HG03558 (cell line): ENCODE data around the gene CCNG2.
A peak's percentile ranks its signal among the peaks of the same experiment; 100 is the strongest.

ENCODE experiments used
- ATAC-seq: cut with Tn5 transposase; IDR thresholded peaks from one replicate; pipeline ENCODE4 v1.9.1; 2021; ENCODE audit warnings: moderate number of reproducible peaks; ENCODE audit not compliant: unreplicated experiment; ENCODE audit errors: extremely low read depth

CCNG2 gene

GRCh38 chr4:77174426-77174825 is 17.4 kb downstream of the CCNG2 start:
- no peak for ATAC-seq

DNA sequence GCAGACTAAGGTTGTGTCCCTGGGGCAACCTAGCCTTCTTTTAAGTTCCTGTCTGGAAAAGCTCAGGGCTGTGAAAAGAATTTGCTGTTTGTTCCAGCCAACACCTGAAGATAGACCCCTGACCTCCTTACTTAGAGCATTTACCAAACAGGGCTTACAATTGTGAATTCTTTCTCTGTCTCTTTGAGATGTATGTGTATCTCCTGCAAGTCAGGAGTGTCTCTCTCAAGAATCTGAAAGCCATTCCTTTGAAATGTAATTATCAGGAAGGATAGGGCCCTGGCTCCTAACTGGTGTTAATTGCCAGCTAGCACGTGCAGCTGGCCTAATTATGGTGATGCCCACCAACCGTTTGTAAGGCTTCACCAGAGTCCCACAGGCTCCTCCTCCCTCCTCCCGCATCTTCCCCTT is 18.2 kb downstream of the CCNG2 start:
- ATAC-seq = no peak

DNA sequence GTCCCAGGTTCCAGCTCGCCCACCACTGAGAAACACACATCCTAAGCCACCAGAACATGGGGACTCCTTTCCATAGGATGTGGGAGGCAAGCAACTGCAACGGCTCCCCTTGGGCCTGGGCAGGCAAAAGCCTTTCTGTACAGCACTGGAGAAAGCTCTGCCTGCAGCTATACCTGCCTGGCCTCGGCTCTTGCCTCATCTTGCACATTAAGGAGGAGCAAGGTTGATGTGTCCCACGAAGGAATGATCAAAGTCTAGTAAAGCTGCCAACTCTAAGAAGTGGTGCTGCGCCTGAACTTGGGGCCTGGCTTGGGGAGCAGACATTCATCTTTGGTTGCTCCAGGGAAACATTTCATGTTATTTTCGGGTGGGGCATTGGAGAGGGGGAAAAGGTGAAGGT is 19.6 kb downstream of the CCNG2 start:
- no peak for ATAC-seq

DNA sequence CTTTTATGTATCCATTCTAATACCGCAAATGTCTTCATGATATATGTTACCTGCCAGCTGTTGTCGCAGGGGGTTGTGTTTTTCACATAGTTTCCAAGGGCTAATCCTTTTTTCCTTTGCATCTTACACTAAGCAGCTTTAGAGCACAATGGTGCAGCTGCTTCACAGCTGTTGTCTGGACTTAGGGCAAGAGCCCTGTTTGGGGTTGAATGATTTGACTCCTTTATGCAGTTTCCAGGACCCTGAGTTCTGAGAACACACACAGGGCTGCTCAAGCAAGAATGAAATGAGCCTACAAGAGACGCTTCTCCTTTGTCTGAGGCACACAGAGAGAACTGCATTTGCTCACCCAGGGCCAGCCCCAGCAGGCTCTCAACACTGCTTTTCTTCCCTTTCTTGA is 20.2 kb downstream of the CCNG2 start:
- no peak for ATAC-seq

DNA sequence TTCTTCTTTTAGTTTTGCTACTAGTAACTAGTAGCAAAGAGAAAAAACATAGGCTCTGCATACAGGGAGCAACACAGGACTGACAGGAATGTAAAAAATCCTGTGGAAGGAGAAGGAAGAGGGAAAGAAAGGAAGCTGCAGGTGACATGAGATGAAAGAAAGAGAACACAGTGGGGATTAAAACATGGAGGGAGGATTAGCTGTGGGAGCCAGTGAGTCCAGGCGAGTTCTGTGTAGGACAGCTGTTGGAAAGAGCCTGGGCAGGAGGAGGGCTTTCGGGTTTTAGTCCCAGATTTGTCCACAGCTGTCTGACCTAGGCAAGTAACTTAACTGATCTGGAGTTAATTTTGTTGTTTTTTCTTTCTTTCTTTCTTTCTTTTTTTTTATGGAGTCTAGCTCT is 21.6 kb downstream of the CCNG2 start:
- no peak for ATAC-seq

DNA sequence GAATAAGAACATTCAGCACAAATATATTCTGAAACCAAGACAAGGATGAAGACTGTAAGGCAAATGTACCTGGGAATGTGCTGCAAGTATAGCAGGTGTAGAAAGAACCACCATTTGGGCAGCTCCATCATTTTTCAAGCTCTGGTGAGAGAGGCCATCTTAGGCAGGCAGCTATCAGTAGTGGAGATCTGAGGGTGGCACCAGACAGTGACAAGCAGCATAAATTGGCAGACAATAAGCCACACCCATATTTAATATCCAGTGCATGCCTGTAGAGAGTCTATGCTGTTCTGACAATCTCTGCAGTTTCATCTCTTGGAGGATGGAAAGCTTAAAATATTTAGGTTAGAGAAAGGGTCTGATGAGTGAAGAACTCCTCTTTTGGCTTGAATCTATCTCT is 22.5 kb downstream of the CCNG2 start:
- ATAC-seq = no peak

DNA sequence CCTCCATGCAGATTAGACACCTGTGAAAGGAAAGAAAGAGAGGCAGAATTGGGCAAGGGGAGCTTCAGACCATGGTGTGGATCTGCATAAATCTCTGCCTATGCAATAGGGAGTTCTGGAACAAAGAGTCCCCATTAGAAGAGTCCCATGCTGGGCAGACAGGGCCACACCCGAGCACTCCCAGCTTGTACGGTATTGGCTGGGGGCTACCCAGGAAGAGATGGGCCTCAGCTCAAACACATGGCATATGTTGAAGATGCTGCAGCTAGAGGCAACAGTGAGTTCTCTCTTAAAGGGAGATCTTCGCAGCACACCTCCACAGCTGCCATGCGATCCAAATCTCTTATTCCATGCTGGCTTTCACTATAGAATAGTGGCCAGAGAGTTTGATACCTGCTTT is 24.7 kb downstream of the CCNG2 start:
- ATAC-seq = no peak

DNA sequence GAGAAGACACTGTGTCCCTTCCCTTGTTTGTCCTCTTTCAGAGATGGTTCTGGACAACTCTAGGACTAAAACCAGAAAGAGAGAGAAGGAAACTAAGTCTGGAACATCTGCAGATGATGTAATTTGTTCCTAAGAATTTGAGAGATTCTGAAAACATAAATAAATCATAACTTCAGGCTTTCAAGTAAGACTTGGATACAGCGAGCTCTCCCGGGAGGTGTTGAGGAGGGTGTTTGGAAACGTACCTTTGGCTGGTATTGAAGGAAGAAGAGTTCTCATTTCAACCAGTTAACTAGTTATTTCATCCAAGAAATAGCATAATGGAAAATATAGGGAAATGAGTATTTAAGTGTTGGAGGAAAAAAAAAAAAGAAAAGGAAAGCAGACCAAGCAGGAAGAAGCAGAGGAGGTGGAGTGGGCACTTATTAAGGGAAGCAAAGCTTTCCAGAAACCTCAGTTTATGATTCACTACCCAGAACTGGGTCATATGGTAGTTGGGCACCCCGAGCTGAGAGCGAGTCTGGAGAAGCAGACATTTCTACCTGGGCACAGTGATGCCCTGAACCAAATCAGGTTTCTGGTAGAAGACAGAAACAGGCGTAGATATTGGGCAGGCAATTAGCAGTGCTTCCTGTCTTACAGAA is 26.9 kb downstream of the CCNG2 start:
- ATAC-seq = no peak

DNA sequence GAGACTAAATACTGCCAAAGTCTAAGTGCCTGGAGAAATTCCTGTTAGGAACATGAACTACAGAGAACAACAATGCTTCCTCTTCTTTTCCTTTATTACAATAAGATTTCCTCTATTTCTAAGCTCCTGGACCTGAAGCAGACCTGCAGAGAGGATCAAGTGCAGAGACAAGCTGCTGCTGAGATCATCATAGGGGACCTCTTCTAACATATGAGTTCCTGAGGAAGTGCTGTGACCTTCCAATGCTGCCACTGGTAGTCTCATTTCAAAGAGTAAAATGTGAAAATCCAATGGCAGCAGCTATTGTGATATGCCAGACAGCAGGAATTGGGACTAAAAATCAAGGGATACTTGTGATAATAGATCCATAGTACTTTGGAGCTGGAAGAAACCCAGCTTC is 28.0 kb downstream of the CCNG2 start:
- ATAC-seq = no peak

- ATAC-seq = no peak
Observed at GRCh38 chr4:77185686-77186085, 28.7 kb downstream of the CCNG2 start.

GRCh38 chr4:77187322-77187721 is 30.3 kb downstream of the CCNG2 start:
- no peak for ATAC-seq

DNA sequence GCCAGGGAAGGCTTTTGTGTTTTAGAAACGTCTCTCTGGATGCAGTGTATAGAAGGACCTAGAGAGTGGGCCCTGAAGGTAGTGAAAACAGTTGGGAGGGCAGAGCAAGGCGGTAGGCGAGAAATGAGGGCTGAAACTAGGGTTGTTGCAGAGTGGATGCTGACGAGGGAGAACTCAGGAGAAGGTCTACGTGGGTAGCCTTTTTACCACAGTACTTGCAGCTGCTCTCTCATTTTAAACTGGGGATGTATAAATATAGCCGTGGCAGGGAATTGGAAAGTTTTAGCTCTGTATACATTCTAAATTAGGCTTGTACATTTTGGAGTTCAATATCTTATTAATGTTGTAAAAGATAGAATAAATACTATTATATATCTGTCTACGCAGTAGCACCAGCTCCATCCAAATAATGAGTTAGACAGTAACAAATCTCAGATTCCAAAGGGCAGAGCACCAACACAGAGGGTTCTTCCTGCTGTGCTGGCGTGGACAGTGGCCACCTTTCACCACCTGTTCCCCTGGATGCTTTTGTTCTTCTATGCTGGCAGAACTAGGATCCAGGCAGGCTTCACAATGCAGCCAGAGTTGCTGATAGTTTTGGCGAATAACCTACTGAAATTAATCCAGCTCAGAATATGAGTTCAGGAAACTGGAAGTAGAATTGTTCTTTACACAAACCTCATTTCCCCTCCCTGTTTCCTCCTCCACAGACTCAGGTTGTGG is 31.7 kb downstream of the CCNG2 start:
- no peak for ATAC-seq

DNA sequence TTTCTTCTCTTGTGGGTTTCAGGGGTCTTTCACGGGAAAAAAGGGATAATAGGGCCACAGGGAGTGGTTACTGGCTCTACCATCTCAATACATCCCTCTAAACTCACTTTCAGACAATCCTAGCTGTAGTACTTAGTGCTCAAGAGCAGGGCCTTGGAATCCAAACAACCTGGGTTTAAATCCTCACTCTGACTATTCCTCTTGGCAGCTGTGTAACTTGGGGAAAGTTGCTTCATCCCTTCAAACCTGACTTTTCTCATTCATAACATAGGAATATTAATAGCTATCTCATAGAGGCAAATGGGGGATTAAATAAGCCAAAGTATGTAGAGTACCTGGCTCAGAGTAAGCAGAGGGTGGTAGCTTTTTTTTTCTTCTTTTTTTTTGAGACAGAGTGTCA is 32.4 kb downstream of the CCNG2 start:
- ATAC-seq = no peak

- ATAC-seq = no peak
Observed at GRCh38 chr4:77190053-77190452, 33.0 kb downstream of the CCNG2 start.

- ATAC-seq = no peak
Observed at GRCh38 chr4:77193046-77193445, 36.0 kb downstream of the CCNG2 start.

DNA sequence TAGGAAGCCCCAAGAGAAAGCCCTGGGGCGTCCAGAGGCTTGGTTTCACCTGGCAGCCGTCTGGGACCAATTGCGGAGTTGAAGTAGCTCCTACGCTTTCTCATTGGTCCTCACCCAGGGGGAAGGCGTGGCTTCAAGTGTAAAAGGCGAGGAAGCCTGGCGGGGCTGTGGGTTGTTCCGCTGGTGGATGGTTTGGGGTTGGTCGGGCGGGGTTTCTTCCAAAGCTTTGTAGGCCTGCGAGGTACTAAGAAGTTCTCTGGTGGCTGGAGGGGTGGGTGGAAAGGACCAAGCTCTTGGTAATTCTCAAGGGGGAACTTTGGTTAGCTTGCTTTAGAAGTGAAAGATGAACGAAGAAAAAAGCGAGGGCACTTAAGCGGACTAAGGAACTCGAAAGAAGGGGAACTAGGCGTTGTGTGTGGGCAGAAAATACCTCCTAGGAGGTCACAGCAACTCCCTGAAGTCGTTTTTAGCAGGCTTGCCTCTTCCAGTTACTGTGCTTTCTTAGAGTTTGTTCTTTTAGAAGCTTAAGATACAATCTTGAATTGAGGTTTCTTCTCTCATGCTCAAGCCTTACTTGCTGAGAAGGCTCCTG is 36.6 kb downstream of the CCNG2 start:
- ATAC-seq = peak; percentile 81

GRCh38 chr4:77194366-77194765 is 37.4 kb downstream of the CCNG2 start:
- no peak for ATAC-seq

DNA sequence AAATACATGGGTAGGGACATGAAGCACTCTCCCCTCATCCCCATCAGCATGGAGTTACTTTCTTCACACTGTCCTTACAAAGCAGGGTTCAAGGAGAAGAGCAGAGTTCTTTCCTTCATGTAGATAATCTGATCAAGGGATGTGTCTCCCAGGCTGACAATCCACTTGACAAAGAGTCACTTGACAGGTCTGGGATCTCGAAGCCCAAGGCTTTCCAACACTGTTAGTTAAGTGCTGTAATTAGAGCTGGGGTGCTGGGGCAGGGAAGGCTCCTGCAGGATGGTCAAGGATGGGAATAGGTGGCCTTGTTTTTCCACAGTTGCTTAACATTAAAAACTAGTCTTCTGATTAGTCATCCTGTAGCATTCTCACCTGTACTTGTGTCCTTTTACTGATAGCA is 38.0 kb downstream of the CCNG2 start:
- ATAC-seq = no peak

DNA sequence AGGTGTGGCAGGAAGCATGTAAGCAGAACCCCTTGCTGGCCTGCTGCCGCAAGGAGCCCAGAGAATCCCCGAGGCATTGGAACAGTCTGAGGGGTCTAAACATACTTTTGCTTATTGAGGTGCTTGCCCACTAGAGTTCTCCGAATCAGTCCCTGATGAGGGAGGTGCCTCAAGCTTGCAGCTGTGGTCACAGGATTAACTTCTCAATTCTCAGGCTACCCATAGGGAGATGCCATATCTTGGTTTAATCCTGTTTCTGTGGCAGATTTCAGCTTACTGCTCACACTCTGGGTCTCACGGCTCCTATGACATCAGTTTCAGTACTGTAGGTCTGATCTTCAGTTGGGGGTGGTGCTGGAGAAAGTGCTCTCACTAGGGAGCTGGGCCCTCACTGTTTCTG is 39.9 kb downstream of the CCNG2 start:
- ATAC-seq = no peak

- no peak for ATAC-seq
Observed at GRCh38 chr4:77197361-77197760, 40.4 kb downstream of the CCNG2 start.

DNA sequence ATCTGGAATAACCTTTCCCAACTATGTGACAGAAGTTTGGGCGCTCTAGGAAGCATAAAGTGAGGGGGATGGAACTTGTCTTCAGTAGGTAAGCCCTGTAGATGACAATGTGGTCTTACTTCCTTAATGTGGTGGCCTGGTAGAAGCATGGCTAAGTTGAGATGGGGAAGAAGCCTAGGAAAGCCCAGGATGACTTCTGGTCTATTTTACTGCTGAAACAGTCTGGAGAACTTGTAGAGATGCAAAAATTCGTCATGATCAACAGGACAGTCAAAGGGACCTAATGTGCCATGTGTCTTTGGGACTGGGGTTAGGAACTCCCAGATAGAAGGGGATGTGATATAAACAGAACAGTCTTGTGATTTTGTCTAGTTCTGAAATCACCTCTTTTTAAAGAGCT is 40.8 kb downstream of the CCNG2 start:
- no peak for ATAC-seq

GRCh38 chr4:77199276-77199675 is 42.3 kb downstream of the CCNG2 start:
- ATAC-seq = no peak
